Stomach (tissue), 4 donors: Measurements from ENCODE around the gene PRKG2.

Source experiments
- CTCF ChIP-seq, 7 experiments: fragments of 450-650 bp in 4 of 7; fragments of 200-600 bp in 3 of 7; sonication (generic) in 3 of 7; IDR thresholded peaks; one replicate each; pipeline ENCODE4 v1.5.1; 2016 to 2019; ENCODE audit warnings: antibody characterized with exemption in 7 of 7, control low read depth in 2 of 7, mild to moderate bottlenecking in 1 of 7
- EP300 ChIP-seq: sonication (generic); formaldehyde crosslinking; IDR thresholded peaks from one replicate; pipeline ENCODE4 v1.6.1; 2017; ENCODE audit warnings: antibody characterized with exemption
- POLR2A ChIP-seq, 4 donors: fragments of 450-650 bp; IDR thresholded peaks; one replicate each; pipeline ENCODE4 v1.6.1; 2016; ENCODE audit warnings: antibody characterized with exemption in 4 of 4, control low read depth in 2 of 4, mild to moderate bottlenecking in 1 of 4, moderate library complexity in 1 of 4
- POLR2AphosphoS5 ChIP-seq, 3 donors: sonication (generic); formaldehyde crosslinking; IDR thresholded peaks; one replicate each; pipeline ENCODE4 v1.6.1; 2016; ENCODE audit warnings: antibody characterized with exemption in 3 of 3

GRCh38 chr4:81257816-81258215, 42.8 kb upstream of the PRKG2 start:
- no peak for TF ChIP-seq CTCF (IDR thresholded peaks at IDR 0.05)
- no peak for TF ChIP-seq POLR2AphosphoS5 (IDR thresholded peaks at IDR 0.05)
- TF ChIP-seq POLR2A (IDR thresholded peaks at IDR 0.05) = no peak
- TF ChIP-seq EP300 = no peak
